SK-N-MC (cell line): ENCODE data around the gene TMEM132C.

Experiments
- EZH2 ChIP-seq: fragments of 200-600 bp; sonication (generic); IDR thresholded peaks from one replicate; pipeline ENCODE4 v1.6.1; 2017; ENCODE audit warnings: antibody characterized with exemption
- FOXP2 ChIP-seq: optimal IDR thresholded peaks from 2 replicates; pipeline ENCODE3; 2011; ENCODE audit warnings: mild to moderate bottlenecking, moderate library complexity; ENCODE audit not compliant: insufficient read depth; ENCODE audit errors: extremely low read length, control extremely low read depth
- POLR2AphosphoS5 ChIP-seq: IDR thresholded peaks from 2 replicates; pipeline ENCODE4 v1.6.1; 2012; ENCODE audit warnings: mild to moderate bottlenecking, low read depth, low read length, borderline replicate concordance

DNA sequence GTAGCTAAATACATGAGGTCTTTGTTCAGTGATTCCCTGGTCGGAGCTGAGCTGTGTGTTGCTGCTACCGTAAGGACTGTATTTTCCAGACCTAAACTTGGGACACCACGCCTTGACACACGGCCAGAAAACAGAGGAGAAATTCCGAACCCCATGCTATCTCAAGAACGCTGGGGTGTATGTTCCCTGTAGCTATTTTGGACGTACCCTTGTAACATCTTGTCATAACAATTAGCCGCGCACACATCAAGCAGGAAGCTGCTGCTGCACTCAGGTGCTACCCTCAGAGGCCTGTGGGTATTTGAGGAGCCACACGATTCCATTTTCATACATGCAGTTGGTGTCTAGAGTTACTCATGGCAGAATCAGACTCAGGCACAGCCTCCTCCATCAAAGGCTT is 255.0 kb downstream of the TMEM132C start:
- TF ChIP-seq POLR2AphosphoS5 (no peak), EZH2 (no peak), FOXP2 (no peak)
